Panc1 (cell line): ENCODE measurements around the gene ELF5. TPM values are rescaled to one million over a fixed set of nuclear protein-coding genes. Genes with fewer than 3 reads are reported as not detected.

Source experiments
- ATAC-seq: fragments of 200-7000 bp; cut with Tn5 transposase; 2 replicates; pipeline ENCODE4 v1.9.1; 2020; ENCODE audit warnings: mild to moderate bottlenecking, moderate library complexity
- BruUV-seq: library from RNA; stranded (reverse); fragments of 400-500 nt; replicated peaks from 2 replicates; lab custom pipeline; 2021; lab: Mats Ljungman, UMichigan
- CTCF ChIA-PET: fragments of 300-600 bp; sonication (Branson Sonifier 250); formaldehyde crosslinking; loops from one replicate; lab custom pipeline; 2022; ENCODE audit warnings: antibody characterized with exemption; lab: Charles Lee
- POLR2A ChIA-PET: fragments of 300-600 bp; sonication (Branson Sonifier 250); formaldehyde crosslinking; loops from one replicate; lab custom pipeline; 2022; ENCODE audit warnings: antibody characterized with exemption; lab: Charles Lee
- DNase-seq: peaks from one replicate; pipeline ENCODE4 v3.0.0-alpha.2; 2010; ENCODE audit warnings: low read depth, low spot score
- H3K27ac ChIP-seq: 2 replicates; pipeline ENCODE4 v1.5.1; 2011; ENCODE audit warnings: mild to moderate bottlenecking, low read length, inconsistent platforms
- H3K27me3 ChIP-seq: fragments of 200-500 bp; sonication (Bioruptor generic); 2 replicates; pipeline ENCODE4 v1.6.0; 2014; ENCODE audit warnings: low read length, inconsistent platforms; ENCODE audit not compliant: control insufficient read depth, insufficient read depth
- H3K36me3 ChIP-seq: fragments of 200-500 bp; sonication (Bioruptor generic); 2 replicates; pipeline ENCODE4 v1.5.1; 2014; ENCODE audit warnings: inconsistent platforms, mild to moderate bottlenecking, low read length, moderate library complexity; ENCODE audit not compliant: control insufficient read depth, insufficient read depth
- H3K4me1 ChIP-seq: 2 replicates; pipeline ENCODE4 v1.5.1; 2011; ENCODE audit warnings: inconsistent platforms, mild to moderate bottlenecking, low read length, moderate library complexity; ENCODE audit not compliant: control insufficient read depth, insufficient read depth
- H3K4me3 ChIP-seq, 2 experiments: 2 replicates each; pipeline ENCODE4 v1.5.1; 2011 to 2012; ENCODE audit warnings: low read depth in 2 of 2, low read length in 2 of 2, mild to moderate bottlenecking in 2 of 2, inconsistent platforms in 1 of 2, moderate library complexity in 1 of 2
- H3K9me3 ChIP-seq: fragments of 200-500 bp; sonication (Bioruptor generic); 2 replicates; pipeline ENCODE4 v1.5.1; 2014; ENCODE audit warnings: low read depth, mild to moderate bottlenecking, inconsistent platforms, low read length, moderate library complexity; ENCODE audit not compliant: control insufficient read depth, insufficient read depth
- CTCF ChIP-seq: fragments of 450-650 bp; IDR thresholded peaks from 2 replicates; pipeline ENCODE4 v1.5.1; 2017; ENCODE audit warnings: mild to moderate bottlenecking
- POLR2AphosphoS5 ChIP-seq: IDR thresholded peaks from 2 replicates; pipeline ENCODE4 v1.6.1; 2012; ENCODE audit warnings: mild to moderate bottlenecking, low read depth, low read length, moderate library complexity
- SIN3A ChIP-seq: IDR thresholded peaks from 2 replicates; pipeline ENCODE4 v1.6.1; 2012; ENCODE audit warnings: low read depth, mild to moderate bottlenecking, low read length, moderate library complexity, borderline replicate concordance; ENCODE audit not compliant: insufficient read depth
- TCF7L2 ChIP-seq: IDR thresholded peaks from 2 replicates; pipeline ENCODE4 v1.6.1; 2011; ENCODE audit warnings: mild to moderate bottlenecking, low read depth, low read length, inconsistent platforms
- in situ Hi-C: cut with HindIII; loops from 2 replicates; pipeline ENCODE4 v1.10.0; 2016; ENCODE audit warnings: low sequenced_read_pairs, low pct_unique_long_range_greater_than_20kb
- intact Hi-C: fragments of 100-400 bp; cut with micrococcal nuclease; formaldehyde crosslinking; loops from one replicate; pipeline ENCODE4 v1.10.0; 2022; ENCODE audit not compliant: unreplicated experiment
- total RNA-seq: library from RNA; stranded (reverse); gene quantifications from one replicate; pipeline ENCODE4 v1.2.1, GENCODE V29; 2021; ENCODE audit not compliant: unreplicated experiment
- TF ChIP-seq, protein P1 (sequence below), 2 experiments: IDR thresholded peaks; 2 replicates each; pipeline ENCODE4 v1.6.1; 2011 to 2012; ENCODE audit warnings: low read depth in 2 of 2, control low read depth in 1 of 2, low read length in 1 of 2, mild to moderate bottlenecking in 1 of 2, moderate library complexity in 1 of 2; ENCODE audit not compliant: insufficient read depth in 1 of 2

ELF5 gene
- total RNA-seq, 1 experiment from 2014 or later: not detected

- Histone ChIP-seq H3K9me3 (no peaks in the 10 kb centered on the region), H3K4me3 (no peak overlapping the region), H3K4me1 (no peaks in the 10 kb centered on the region), H3K36me3 (no peaks in the 10 kb centered on the region), H3K27me3 (no peaks in the 10 kb centered on the region), H3K27ac (no peak overlapping the region)
- in situ Hi-C loops: no loop called here
- BruUV-seq: no TSS peak
- ChIA-PET CTCF (no interaction called here), POLR2A (no interaction called here)
- TF ChIP-seq CTCF: no peak
- TF ChIP-seq, protein P1, sequence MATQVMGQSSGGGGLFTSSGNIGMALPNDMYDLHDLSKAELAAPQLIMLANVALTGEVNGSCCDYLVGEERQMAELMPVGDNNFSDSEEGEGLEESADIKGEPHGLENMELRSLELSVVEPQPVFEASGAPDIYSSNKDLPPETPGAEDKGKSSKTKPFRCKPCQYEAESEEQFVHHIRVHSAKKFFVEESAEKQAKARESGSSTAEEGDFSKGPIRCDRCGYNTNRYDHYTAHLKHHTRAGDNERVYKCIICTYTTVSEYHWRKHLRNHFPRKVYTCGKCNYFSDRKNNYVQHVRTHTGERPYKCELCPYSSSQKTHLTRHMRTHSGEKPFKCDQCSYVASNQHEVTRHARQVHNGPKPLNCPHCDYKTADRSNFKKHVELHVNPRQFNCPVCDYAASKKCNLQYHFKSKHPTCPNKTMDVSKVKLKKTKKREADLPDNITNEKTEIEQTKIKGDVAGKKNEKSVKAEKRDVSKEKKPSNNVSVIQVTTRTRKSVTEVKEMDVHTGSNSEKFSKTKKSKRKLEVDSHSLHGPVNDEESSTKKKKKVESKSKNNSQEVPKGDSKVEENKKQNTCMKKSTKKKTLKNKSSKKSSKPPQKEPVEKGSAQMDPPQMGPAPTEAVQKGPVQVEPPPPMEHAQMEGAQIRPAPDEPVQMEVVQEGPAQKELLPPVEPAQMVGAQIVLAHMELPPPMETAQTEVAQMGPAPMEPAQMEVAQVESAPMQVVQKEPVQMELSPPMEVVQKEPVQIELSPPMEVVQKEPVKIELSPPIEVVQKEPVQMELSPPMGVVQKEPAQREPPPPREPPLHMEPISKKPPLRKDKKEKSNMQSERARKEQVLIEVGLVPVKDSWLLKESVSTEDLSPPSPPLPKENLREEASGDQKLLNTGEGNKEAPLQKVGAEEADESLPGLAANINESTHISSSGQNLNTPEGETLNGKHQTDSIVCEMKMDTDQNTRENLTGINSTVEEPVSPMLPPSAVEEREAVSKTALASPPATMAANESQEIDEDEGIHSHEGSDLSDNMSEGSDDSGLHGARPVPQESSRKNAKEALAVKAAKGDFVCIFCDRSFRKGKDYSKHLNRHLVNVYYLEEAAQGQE (IDR thresholded peaks at IDR 0.05; ENCODE audit: insufficient read depth in 1 of 2, low read depth in 2 of 2, low read length in 1 of 2): no peak
- no peak for TF ChIP-seq TCF7L2
- TF ChIP-seq POLR2AphosphoS5: no peak
- TF ChIP-seq SIN3A: no peak
- no peak for ATAC-seq
- intact Hi-C loops: no loop called here
- no peak for DNase-seq
These were observed 6.4 kb downstream of the ELF5 start for GRCh38 chr11:34507156-34507555.

DNA sequence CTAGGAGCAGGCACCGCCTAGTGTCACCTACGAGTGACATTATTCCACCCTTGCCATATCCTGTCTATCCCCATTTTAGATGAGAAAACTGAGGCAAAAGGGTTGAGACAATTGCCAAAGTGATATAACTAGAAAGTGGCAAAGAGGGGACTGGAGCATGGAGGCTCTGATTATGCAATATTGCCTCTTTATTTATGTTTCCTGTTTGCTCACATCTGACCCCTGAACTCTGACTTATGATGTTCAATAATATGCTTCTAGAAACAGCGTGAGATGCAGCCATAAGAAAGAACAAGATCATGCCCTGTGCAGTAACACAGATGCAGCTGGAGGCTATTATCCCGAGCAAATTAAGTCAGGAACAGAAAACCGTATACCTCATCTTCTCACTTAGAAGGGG lies 7.7 kb downstream of the ELF5 start:
- no peak overlapping the region for H3K27ac ChIP-seq
- ChIA-PET CTCF (no interaction called here), POLR2A (no interaction called here)
- H3K4me3 ChIP-seq: no peak overlapping the region
- H3K4me1 ChIP-seq: no peaks in the 10 kb centered on the region
- BruUV-seq: no TSS peak
- no peaks in the 10 kb centered on the region for H3K27me3 ChIP-seq
- intact Hi-C loops: no loop called here
- ATAC-seq (no peak), DNase-seq (no peak)
- in situ Hi-C loops: no loop called here
- H3K36me3 ChIP-seq: no peaks in the 10 kb centered on the region
- no peaks in the 10 kb centered on the region for H3K9me3 ChIP-seq
- TF ChIP-seq POLR2AphosphoS5 (no peak), SIN3A (no peak), CTCF (no peak), TCF7L2 (no peak)
- TF ChIP-seq, protein P1 (IDR thresholded peaks at IDR 0.05; ENCODE audit: insufficient read depth in 1 of 2, low read depth in 2 of 2, low read length in 1 of 2): no peak
